Erythroblast (primary cell): ENCODE measurements around the gene IQCN.

Source experiments
- GATA1 ChIP-seq: IDR thresholded peaks from 2 replicates; pipeline ENCODE4 v1.6.1; 2011; ENCODE audit warnings: low read depth, mild to moderate bottlenecking, control low read depth, low read length, moderate library complexity
- POLR2A ChIP-seq: IDR thresholded peaks from 2 replicates; pipeline ENCODE4 v1.6.1; 2011; ENCODE audit warnings: mild to moderate bottlenecking, low read length

- TF ChIP-seq POLR2A (no peak), GATA1 (no peak)
Observed at GRCh38 chr19:18320865-18321733, 46.8 kb upstream of the IQCN start.
